Adipocyte (in vitro differentiated cells): ENCODE data around the gene RBMS2.
A peak's percentile ranks its signal among the peaks of the same experiment; 100 is the strongest.
"Not testable (repeated sequence)": the region's sequence is repeated elsewhere in the genome, so short reads cannot be mapped to it uniquely, and the experiment has no call there.

Source experiments
- DNase-seq: peaks from one replicate; pipeline ENCODE4 v3.0.0-alpha.2; 2015; ENCODE audit warnings: low read depth
- H3K27me3 ChIP-seq: replicated peaks from 2 replicates; pipeline ENCODE4 v1.7.0; 2013; ENCODE audit warnings: mild to moderate bottlenecking, low read length, moderate library complexity; ENCODE audit not compliant: control insufficient read depth, insufficient read depth
- H3K36me3 ChIP-seq: 2 replicates; pipeline ENCODE4 v1.7.0; 2013; ENCODE audit warnings: low read length, mild to moderate bottlenecking, moderate library complexity; ENCODE audit not compliant: control insufficient read depth, insufficient read depth, severe bottlenecking
- H3K4me1 ChIP-seq: 2 replicates; pipeline ENCODE4 v1.7.0; 2013; ENCODE audit warnings: mild to moderate bottlenecking, low read length, moderate library complexity; ENCODE audit not compliant: control insufficient read depth, insufficient read depth
- H3K4me3 ChIP-seq: 2 replicates; pipeline ENCODE4 v1.7.0; 2013; ENCODE audit warnings: mild to moderate bottlenecking, low read length, moderate library complexity
- H3K9ac ChIP-seq: 2 replicates; pipeline ENCODE4 v1.7.0; 2013; ENCODE audit warnings: mild to moderate bottlenecking, low read length, moderate library complexity
- H3K9me3 ChIP-seq: 2 replicates; pipeline ENCODE4 v1.7.0; 2013; ENCODE audit warnings: mild to moderate bottlenecking, low read length, moderate library complexity; ENCODE audit not compliant: control insufficient read depth

The RBMS2 gene

DNA sequence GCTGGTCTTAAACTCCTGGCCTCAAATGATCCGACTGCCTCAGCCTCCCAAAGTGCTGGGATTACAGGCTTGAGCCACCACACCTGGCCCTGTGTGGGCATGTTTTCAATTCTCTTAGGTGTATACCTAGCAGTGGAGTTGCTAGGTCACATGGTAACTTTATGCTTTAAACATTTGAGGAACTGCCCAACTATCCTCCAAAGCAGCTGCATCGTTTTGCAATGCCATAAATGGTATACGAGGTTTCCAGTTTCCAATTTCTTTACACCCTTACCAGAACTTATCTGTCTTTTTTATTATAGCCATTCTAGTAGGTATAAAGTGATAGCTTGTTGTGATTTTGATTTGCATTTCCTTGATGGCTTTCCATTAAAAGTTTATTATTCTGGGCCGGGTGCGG is 25.1 kb downstream of the RBMS2 start:
- Histone ChIP-seq H3K9ac (no peak overlapping the region), H3K4me1 (peaks cover 2% of the 10 kb centered on the region), H3K9me3 (no peaks in the 10 kb centered on the region), H3K27me3 (no peaks in the 10 kb centered on the region), H3K36me3 (no peaks in the 10 kb centered on the region), H3K4me3 (no peak overlapping the region)
- DNase-seq = no peak

GRCh38 chr12:56551070-56551469 is 29.4 kb downstream of the RBMS2 start:
- no peak for DNase-seq
- no peaks in the 10 kb centered on the region for H3K4me1 ChIP-seq
- H3K27me3 ChIP-seq = no peaks in the 10 kb centered on the region
- H3K9me3 ChIP-seq = no peaks in the 10 kb centered on the region
- H3K4me3 ChIP-seq = no peak overlapping the region
- no peak overlapping the region for H3K9ac ChIP-seq
- H3K36me3 ChIP-seq = peaks cover 3% of the 10 kb centered on the region

- Histone ChIP-seq H3K9ac (peak overlapping the region; percentile 57), H3K4me1 (peaks cover 44% of the 10 kb centered on the region), H3K27me3 (no peaks in the 10 kb centered on the region), H3K4me3 (peak overlapping the region; percentile 51), H3K9me3 (no peaks in the 10 kb centered on the region), H3K36me3 (peaks cover 11% of the 10 kb centered on the region)
- DNase-seq = peak; percentile 96
These were observed 44.0 kb downstream of the RBMS2 start for GRCh38 chr12:56565510-56566101.

GRCh38 chr12:56568146-56568545 is 46.5 kb downstream of the RBMS2 start:
- Histone ChIP-seq H3K4me1 (peaks cover 52% of the 10 kb centered on the region), H3K27me3 (no peaks in the 10 kb centered on the region)

GRCh38 chr12:56571121-56571520 is 49.5 kb downstream of the RBMS2 start:
- DNase-seq = no peak
- no peaks in the 10 kb centered on the region for H3K9me3 ChIP-seq
- no peak overlapping the region for H3K4me3 ChIP-seq
- H3K9ac ChIP-seq = peak overlapping the region; percentile 68
- H3K4me1 ChIP-seq = peaks cover 42% of the 10 kb centered on the region
- peaks cover 13% of the 10 kb centered on the region for H3K36me3 ChIP-seq
- H3K27me3 ChIP-seq = no peaks in the 10 kb centered on the region

More at GRCh38 chr12:56568146-56568545, 46.5 kb downstream of the RBMS2 start:
- no peaks in the 10 kb centered on the region for H3K9me3 ChIP-seq
- no peak overlapping the region for H3K9ac ChIP-seq
- H3K4me3 ChIP-seq = no peak overlapping the region
- no peak for DNase-seq
- H3K36me3 ChIP-seq = peaks cover 11% of the 10 kb centered on the region

DNA sequence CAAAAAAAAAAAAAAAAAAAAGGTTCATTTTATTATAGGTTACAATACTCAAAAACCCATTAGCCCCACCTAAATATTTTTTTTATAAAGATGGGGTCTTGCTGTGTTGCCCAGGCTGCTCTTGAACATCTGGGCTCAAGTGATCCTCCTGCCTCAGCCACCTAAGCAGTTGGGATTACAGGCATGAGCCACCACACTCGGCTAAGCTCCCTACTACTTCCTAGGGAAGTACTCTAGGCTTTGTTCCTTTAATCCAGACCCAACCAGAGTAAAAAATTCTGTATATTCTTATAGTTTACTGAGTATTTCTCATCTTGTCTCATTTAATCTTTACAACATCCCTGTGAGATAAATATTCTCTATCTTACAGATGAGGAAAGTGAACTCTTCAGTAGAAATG is 50.7 kb downstream of the RBMS2 start:
- peaks cover 35% of the 10 kb centered on the region for H3K4me1 ChIP-seq
- H3K36me3 ChIP-seq = peaks cover 13% of the 10 kb centered on the region

GRCh38 chr12:56574210-56574609 is 52.6 kb downstream of the RBMS2 start:
- Histone ChIP-seq H3K4me3 (no peak overlapping the region), H3K27me3 (no peaks in the 10 kb centered on the region), H3K9me3 (no peaks in the 10 kb centered on the region), H3K36me3 (peaks cover 13% of the 10 kb centered on the region), H3K4me1 (peaks cover 20% of the 10 kb centered on the region), H3K9ac (no peak overlapping the region)
- DNase-seq = peak; percentile 48

More for the DNA sequence above, 50.7 kb downstream of the RBMS2 start:
- DNase-seq = no peak
- no peaks in the 10 kb centered on the region for H3K9me3 ChIP-seq
- H3K4me3 ChIP-seq = no peak overlapping the region
- no peaks in the 10 kb centered on the region for H3K27me3 ChIP-seq
- H3K9ac ChIP-seq = no peak overlapping the region

DNA sequence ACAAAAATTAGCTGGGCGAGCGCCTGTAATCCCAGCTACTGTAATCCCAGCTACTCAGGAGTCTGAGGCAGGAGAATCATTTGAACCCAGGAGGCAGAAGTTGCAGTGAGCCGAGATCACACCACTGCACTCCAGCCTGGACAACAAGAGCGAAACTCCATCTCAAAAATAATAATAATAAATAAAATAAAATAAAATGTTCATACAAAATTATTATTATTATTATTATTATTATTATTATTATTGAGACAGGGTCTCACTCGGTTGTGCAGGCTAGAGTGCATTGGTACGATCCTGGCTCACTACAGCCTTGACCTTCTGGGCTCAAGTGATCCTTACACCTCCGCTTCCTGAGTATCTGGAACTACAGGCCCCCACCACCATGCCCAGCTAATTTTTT is 55.6 kb downstream of the RBMS2 start:
- H3K4me3 ChIP-seq = not testable (repeated sequence)
- H3K36me3 ChIP-seq = peaks cover 27% of the 10 kb centered on the region

GRCh38 chr12:56578983-56579546 is 57.4 kb downstream of the RBMS2 start:
- no peak for DNase-seq
- H3K4me3 ChIP-seq = no peak overlapping the region
- H3K36me3 ChIP-seq = peaks cover 24% of the 10 kb centered on the region
- H3K4me1 ChIP-seq = no peaks in the 10 kb centered on the region
- H3K9ac ChIP-seq = no peak overlapping the region
- H3K9me3 ChIP-seq = no peaks in the 10 kb centered on the region
- no peaks in the 10 kb centered on the region for H3K27me3 ChIP-seq

More for the DNA sequence above, 55.6 kb downstream of the RBMS2 start:
- H3K4me1 ChIP-seq, H3K27me3 ChIP-seq, H3K9me3 ChIP-seq, DNase-seq, H3K9ac ChIP-seq: not testable (repeated sequence)

DNA sequence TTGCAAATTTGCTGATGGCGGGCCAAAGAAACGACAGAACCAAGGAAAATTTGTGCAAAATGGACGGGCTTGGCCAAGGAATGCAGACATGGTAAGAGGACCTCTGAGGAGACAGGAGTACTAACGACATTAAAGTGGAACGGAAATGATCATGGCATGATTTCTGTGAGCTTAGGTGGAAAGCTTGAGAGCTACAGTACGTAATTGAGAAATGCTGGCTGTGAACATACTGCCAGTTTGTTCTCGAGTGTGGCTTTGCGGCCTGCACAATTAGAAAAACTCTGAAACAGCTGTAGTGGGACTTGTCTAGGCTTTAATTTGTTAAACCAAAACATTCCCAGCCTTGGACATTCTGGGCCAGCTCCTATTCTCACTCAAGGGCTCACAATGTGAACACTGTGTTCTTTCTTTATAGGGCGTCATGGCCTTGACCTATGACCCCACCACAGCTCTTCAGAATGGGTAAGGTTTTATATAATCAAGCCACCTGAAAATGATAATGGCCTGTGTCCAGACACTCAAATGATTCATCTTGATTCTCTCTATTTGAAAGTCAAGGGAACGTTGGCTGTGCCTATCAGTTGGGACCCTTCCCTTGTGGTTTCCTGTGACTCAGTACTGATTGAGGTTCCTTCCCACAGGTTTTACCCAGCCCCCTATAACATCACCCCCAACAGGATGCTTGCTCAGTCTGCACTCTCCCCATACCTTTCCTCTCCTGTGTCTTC is 60.0 kb downstream of the RBMS2 start:
- peaks cover 24% of the 10 kb centered on the region for H3K36me3 ChIP-seq

DNA sequence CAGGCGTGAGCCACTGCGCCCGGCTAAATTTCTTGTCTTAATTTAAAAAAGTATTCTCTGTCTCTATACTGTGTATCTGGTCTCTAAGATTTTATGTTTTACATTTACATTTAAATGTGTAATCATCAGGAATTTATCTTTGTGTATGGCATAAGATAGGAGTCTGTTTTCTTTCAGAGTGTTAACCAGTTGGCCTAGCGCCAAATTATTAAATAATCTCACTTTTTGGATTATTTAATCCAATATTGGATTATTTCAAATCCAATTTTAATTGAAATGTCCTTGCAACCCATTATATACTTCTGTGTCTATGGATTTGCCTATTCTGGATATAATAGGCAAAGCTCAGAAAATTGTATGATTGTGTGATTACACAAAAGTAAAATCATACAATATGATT is 63.5 kb downstream of the RBMS2 start:
- DNase-seq = no peak
- H3K9ac ChIP-seq = no peak overlapping the region
- H3K4me1 ChIP-seq = no peaks in the 10 kb centered on the region
- H3K4me3 ChIP-seq = no peak overlapping the region
- peaks cover 54% of the 10 kb centered on the region for H3K36me3 ChIP-seq
- no peaks in the 10 kb centered on the region for H3K9me3 ChIP-seq
- no peaks in the 10 kb centered on the region for H3K27me3 ChIP-seq

More for the DNA sequence above, 60.0 kb downstream of the RBMS2 start:
- Histone ChIP-seq H3K9me3 (no peaks in the 10 kb centered on the region), H3K27me3 (no peaks in the 10 kb centered on the region), H3K9ac (no peak overlapping the region), H3K4me1 (no peaks in the 10 kb centered on the region), H3K4me3 (no peak overlapping the region)
- DNase-seq = no peak
